Smooth muscle cell (in vitro differentiated cells): ENCODE measurements around the gene SSNA1. TPM values are rescaled to one million over a fixed set of nuclear protein-coding genes. Genes with fewer than 3 reads are reported as not detected.

Experiments used
- DNase-seq: peaks from one replicate; lab custom pipeline; 2025; ENCODE audit not compliant: unreplicated experiment; lab: John Stamatoyannopoulos, UW
- H2AFZ ChIP-seq: fragments of 200-600 bp; sonication (generic); 2 replicates; pipeline ENCODE4 v1.6.0; 2016; ENCODE audit warnings: antibody characterized with exemption, low read depth, mild to moderate bottlenecking
- H3F3A ChIP-seq: fragments of 200-600 bp; sonication (generic); 2 replicates; pipeline ENCODE4 v1.6.0; 2017; ENCODE audit warnings: antibody characterized with exemption, low read depth
- H3K27ac ChIP-seq: fragments of 200-600 bp; sonication (generic); 2 replicates; pipeline ENCODE4 v1.5.1; 2016; ENCODE audit warnings: low read depth, mild to moderate bottlenecking
- H3K27me3 ChIP-seq: fragments of 200-600 bp; sonication (generic); 2 replicates; pipeline ENCODE4 v1.6.1; 2016; ENCODE audit warnings: low read depth, mild to moderate bottlenecking
- H3K36me3 ChIP-seq: fragments of 200-600 bp; sonication (generic); 2 replicates; pipeline ENCODE4 v1.5.1; 2016; ENCODE audit warnings: low read depth
- H3K4me1 ChIP-seq: fragments of 200-600 bp; sonication (generic); 2 replicates; pipeline ENCODE4 v1.5.1; 2016; ENCODE audit warnings: low read depth
- H3K4me2 ChIP-seq: fragments of 200-600 bp; sonication (generic); 2 replicates; pipeline ENCODE4 v1.6.0; 2016; ENCODE audit warnings: mild to moderate bottlenecking
- H3K4me3 ChIP-seq: fragments of 200-600 bp; sonication (generic); 2 replicates; pipeline ENCODE4 v1.5.1; 2016; ENCODE audit warnings: mild to moderate bottlenecking
- H3K79me2 ChIP-seq: fragments of 200-600 bp; sonication (generic); 2 replicates; pipeline ENCODE4 v1.6.0; 2016; ENCODE audit warnings: low read depth, mild to moderate bottlenecking
- H3K9ac ChIP-seq: fragments of 200-600 bp; sonication (generic); 2 replicates; pipeline ENCODE4 v1.6.0; 2016; ENCODE audit warnings: low read depth
- H3K9me3 ChIP-seq: fragments of 200-600 bp; sonication (generic); replicated peaks from 2 replicates; pipeline ENCODE4 v1.5.1; 2016; ENCODE audit warnings: low read depth
- H4K20me1 ChIP-seq: fragments of 200-600 bp; sonication (generic); 2 replicates; pipeline ENCODE4 v1.6.0; 2016; ENCODE audit warnings: low read depth
- CTCF ChIP-seq: fragments of 200-600 bp; sonication (generic); IDR thresholded peaks from 2 replicates; pipeline ENCODE4 v1.5.1; 2017; ENCODE audit warnings: borderline replicate concordance, mild to moderate bottlenecking, antibody characterized with exemption; ENCODE audit not compliant: insufficient read depth, poor library complexity, severe bottlenecking
- WGBS: methylation state at CpG from one replicate; pipeline ENCODE4 v1.1.7; 2016; ENCODE audit warnings: low lambda C conversion rate; 5-methylcytosine and 5-hydroxymethylcytosine counted together
- polyA plus RNA-seq: library from polyadenylated mRNA; unstranded; fragments of >200 nt; fragmentation: Nextera tagmentation; extraction: Ambion mirVana; gene quantifications from 2 replicates; pipeline ENCODE4 v1.2.1, GENCODE V29; 2016
- total RNA-seq: library from RNA; depleted of rRNA; stranded (reverse); fragments of >200 nt; gene quantifications from 2 replicates; pipeline ENCODE4 v1.2.3, GENCODE V29; 2014

The SSNA1 gene
- total and polyA plus RNA-seq, 2 experiments from 2014 or later, result 69.5 to 84.9 TPM

DNA sequence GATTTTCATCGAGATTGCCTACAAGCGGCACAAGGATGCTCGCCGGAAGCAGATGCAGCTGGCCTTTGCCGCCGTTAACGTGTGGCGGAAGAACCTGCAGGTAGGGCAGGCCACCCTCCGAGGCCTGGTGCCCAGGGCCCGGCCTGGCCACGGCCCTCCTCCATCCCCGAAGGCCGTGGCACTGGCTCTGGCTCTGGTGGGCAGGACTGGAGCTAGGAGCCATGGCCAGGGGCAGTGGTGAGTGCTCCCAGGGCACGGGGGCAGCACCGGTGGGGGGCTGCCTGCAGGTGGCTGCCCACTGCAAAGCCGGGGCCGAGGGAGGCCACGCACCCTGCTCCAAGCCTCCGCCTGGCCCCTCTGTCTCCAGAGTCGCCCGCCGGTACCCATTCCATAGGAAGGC lies 24.7 kb upstream of the SSNA1 start:
- WGBS, result 91% methylated on average over 19 of the region's 22 CpGs
- H2AFZ ChIP-seq, result no peak overlapping the region
- H3K27ac ChIP-seq, result no peak overlapping the region
- no peaks in the 10 kb centered on the region for H3K36me3 ChIP-seq
- no peaks in the 10 kb centered on the region for H4K20me1 ChIP-seq
- no peaks in the 10 kb centered on the region for H3K9me3 ChIP-seq
- peaks cover 100% of the 10 kb centered on the region for H3K27me3 ChIP-seq
- no peaks in the 10 kb centered on the region for H3K79me2 ChIP-seq
- H3K4me2 ChIP-seq, result peak overlapping the region; percentile 67
- H3K4me1 ChIP-seq, result no peaks in the 10 kb centered on the region
- no peak for DNase-seq
- H3K4me3 ChIP-seq, result no peak overlapping the region
- H3F3A ChIP-seq, result no peaks in the 10 kb centered on the region
- TF ChIP-seq CTCF, result no peak
- no peak overlapping the region for H3K9ac ChIP-seq

GRCh38 chr9:137164370-137165249 lies 23.9 kb upstream of the SSNA1 start:
- Histone ChIP-seq H3K9ac (no peak overlapping the region), H3K4me2 (no peak overlapping the region), H3K36me3 (no peaks in the 10 kb centered on the region), H2AFZ (no peak overlapping the region), H3K79me2 (no peaks in the 10 kb centered on the region), H3K4me3 (no peak overlapping the region), H3K9me3 (no peaks in the 10 kb centered on the region), H3K27me3 (peaks cover 100% of the 10 kb centered on the region), H3K27ac (no peak overlapping the region), H4K20me1 (no peaks in the 10 kb centered on the region), H3F3A (no peaks in the 10 kb centered on the region), H3K4me1 (no peaks in the 10 kb centered on the region)
- no peak for DNase-seq
- TF ChIP-seq CTCF, result no peak
- 89% methylated on average over 34 of the region's 34 CpGs for WGBS

DNA sequence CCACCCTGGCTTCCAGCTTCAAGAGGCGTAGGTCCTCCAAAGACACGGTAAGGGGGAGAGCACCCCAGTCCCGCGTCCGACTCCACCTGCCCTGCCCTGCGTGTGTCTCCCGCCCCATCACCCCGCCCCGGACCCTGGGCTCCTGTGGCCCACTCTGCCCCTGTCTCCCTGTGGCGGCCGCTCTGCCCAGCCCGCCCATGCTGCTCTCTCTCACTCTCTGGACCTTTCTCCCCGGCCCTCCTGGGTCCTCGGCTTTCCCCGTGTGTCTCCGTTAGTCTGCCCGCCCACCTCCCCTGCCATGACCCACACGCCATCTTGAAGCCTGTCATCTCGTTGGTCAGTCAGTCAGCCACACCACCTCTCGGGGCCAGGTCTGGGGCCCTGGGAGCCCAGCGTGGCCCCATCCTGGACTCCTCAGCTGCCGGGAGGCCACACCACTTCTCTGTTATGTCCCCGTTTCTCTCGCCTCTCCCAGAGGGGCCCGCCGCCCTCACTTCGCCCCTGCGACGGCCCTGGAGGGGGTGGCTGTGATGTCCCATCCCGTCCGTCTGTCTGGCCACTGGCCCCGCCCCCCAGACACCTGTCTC lies 23.1 kb upstream of the SSNA1 start:
- Histone ChIP-seq H3K79me2 (no peaks in the 10 kb centered on the region), H3K4me2 (no peak overlapping the region), H4K20me1 (no peaks in the 10 kb centered on the region), H3K9ac (no peak overlapping the region), H3K9me3 (no peaks in the 10 kb centered on the region), H3K36me3 (no peaks in the 10 kb centered on the region), H3K4me1 (no peaks in the 10 kb centered on the region), H2AFZ (no peak overlapping the region), H3K4me3 (no peak overlapping the region), H3K27ac (no peak overlapping the region), H3K27me3 (peaks cover 100% of the 10 kb centered on the region), H3F3A (no peaks in the 10 kb centered on the region)
- DNase-seq, result no peak
- TF ChIP-seq CTCF, result no peak
- 90% methylated on average over 22 of the region's 32 CpGs for WGBS
